ENCODE data around the gene SMIM30. TPM values are rescaled to one million over a fixed set of nuclear protein-coding genes. Genes with fewer than 3 reads are reported as not detected.

Gene SMIM30
- total and polyA plus RNA-seq, 4 donors: 9.7 to 32.9 (median 19.8) TPM

DNA sequence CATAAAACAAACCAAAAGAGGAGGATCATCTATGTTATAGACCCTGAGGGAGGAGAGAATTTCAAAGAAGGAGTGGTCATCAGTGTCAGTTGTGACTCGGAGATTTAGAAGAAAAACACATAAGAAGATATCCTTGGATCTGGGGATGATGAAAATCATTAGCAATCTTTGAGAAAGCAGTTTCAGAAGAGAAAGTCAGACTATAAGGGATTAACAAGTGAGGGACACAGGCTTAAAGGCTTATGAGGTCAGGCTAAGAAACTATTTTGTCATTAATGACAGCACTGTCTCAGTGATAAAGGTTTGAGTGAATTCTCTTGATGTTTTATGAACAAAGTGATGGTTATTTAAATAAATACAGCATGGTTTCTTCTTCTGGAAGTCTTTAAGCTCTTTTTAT, 25.6 kb downstream of the SMIM30 start:
- Histone ChIP-seq H3K4me1 (ENCODE audit: control insufficient read depth in 4 of 4, insufficient read depth in 4 of 4, low read length in 3 of 4) (no peaks in the 10 kb centered on the region), H3K36me3 (ENCODE audit: control insufficient read depth in 4 of 4, insufficient read depth in 3 of 4, low read depth in 1 of 4, low read length in 3 of 4) (no peaks in the 10 kb centered on the region), H3K4me3 (ENCODE audit: low read depth in 1 of 3, low read length in 3 of 3) (no peak overlapping the region), H3K27ac (ENCODE audit: low read depth in 1 of 2, low read length in 2 of 2) (no peak overlapping the region), H3K9ac (ENCODE audit: low read depth in 1 of 2, low read length in 2 of 2) (no peak overlapping the region), H3K9me3 (ENCODE audit: control insufficient read depth in 4 of 4, low read length in 3 of 4) (no peaks in the 10 kb centered on the region), H3K27me3 (ENCODE audit: control insufficient read depth in 4 of 4, insufficient read depth in 4 of 4, low read length in 3 of 4) (peaks cover 0 to under 1% (median 0%) of the 10 kb centered on the region in 4 donors)
- no peak for DNase-seq (ENCODE audit: low spot score)
- TF ChIP-seq HNF4G (IDR thresholded peaks at IDR 0.05): no peak
- TF ChIP-seq, protein P1, sequence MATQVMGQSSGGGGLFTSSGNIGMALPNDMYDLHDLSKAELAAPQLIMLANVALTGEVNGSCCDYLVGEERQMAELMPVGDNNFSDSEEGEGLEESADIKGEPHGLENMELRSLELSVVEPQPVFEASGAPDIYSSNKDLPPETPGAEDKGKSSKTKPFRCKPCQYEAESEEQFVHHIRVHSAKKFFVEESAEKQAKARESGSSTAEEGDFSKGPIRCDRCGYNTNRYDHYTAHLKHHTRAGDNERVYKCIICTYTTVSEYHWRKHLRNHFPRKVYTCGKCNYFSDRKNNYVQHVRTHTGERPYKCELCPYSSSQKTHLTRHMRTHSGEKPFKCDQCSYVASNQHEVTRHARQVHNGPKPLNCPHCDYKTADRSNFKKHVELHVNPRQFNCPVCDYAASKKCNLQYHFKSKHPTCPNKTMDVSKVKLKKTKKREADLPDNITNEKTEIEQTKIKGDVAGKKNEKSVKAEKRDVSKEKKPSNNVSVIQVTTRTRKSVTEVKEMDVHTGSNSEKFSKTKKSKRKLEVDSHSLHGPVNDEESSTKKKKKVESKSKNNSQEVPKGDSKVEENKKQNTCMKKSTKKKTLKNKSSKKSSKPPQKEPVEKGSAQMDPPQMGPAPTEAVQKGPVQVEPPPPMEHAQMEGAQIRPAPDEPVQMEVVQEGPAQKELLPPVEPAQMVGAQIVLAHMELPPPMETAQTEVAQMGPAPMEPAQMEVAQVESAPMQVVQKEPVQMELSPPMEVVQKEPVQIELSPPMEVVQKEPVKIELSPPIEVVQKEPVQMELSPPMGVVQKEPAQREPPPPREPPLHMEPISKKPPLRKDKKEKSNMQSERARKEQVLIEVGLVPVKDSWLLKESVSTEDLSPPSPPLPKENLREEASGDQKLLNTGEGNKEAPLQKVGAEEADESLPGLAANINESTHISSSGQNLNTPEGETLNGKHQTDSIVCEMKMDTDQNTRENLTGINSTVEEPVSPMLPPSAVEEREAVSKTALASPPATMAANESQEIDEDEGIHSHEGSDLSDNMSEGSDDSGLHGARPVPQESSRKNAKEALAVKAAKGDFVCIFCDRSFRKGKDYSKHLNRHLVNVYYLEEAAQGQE (IDR thresholded peaks at IDR 0.05): no peak
- TF ChIP-seq GABPA (IDR thresholded peaks at IDR 0.05 in 1 of 2, conservative IDR thresholded peaks at IDR 0.05 in 1 of 2): no peak
- TF ChIP-seq RAD21 (IDR thresholded peaks at IDR 0.05): no peak
- no peak for TF ChIP-seq FOXA2 (IDR thresholded peaks at IDR 0.05)
- TF ChIP-seq TAF1 (conservative IDR thresholded peaks at IDR 0.05): no peak
- TF ChIP-seq, protein P2, sequence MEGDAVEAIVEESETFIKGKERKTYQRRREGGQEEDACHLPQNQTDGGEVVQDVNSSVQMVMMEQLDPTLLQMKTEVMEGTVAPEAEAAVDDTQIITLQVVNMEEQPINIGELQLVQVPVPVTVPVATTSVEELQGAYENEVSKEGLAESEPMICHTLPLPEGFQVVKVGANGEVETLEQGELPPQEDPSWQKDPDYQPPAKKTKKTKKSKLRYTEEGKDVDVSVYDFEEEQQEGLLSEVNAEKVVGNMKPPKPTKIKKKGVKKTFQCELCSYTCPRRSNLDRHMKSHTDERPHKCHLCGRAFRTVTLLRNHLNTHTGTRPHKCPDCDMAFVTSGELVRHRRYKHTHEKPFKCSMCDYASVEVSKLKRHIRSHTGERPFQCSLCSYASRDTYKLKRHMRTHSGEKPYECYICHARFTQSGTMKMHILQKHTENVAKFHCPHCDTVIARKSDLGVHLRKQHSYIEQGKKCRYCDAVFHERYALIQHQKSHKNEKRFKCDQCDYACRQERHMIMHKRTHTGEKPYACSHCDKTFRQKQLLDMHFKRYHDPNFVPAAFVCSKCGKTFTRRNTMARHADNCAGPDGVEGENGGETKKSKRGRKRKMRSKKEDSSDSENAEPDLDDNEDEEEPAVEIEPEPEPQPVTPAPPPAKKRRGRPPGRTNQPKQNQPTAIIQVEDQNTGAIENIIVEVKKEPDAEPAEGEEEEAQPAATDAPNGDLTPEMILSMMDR (IDR thresholded peaks at IDR 0.05; ENCODE audit: low read depth, low read length, missing input control): no peak
- TF ChIP-seq JUND (IDR thresholded peaks at IDR 0.05): no peak
- TF ChIP-seq FOXA1 (IDR thresholded peaks at IDR 0.05): no peak
- no peak for TF ChIP-seq SP1 (IDR thresholded peaks at IDR 0.05)
- TF ChIP-seq YY1 (IDR thresholded peaks at IDR 0.05): no peak
- TF ChIP-seq RXRA (IDR thresholded peaks at IDR 0.05): no peak
- no peak for TF ChIP-seq EGR1 (IDR thresholded peaks at IDR 0.05; ENCODE audit: low read depth in 2 of 2)
- no peak for TF ChIP-seq NR2F2 (IDR thresholded peaks at IDR 0.05)
- TF ChIP-seq, protein P3, sequence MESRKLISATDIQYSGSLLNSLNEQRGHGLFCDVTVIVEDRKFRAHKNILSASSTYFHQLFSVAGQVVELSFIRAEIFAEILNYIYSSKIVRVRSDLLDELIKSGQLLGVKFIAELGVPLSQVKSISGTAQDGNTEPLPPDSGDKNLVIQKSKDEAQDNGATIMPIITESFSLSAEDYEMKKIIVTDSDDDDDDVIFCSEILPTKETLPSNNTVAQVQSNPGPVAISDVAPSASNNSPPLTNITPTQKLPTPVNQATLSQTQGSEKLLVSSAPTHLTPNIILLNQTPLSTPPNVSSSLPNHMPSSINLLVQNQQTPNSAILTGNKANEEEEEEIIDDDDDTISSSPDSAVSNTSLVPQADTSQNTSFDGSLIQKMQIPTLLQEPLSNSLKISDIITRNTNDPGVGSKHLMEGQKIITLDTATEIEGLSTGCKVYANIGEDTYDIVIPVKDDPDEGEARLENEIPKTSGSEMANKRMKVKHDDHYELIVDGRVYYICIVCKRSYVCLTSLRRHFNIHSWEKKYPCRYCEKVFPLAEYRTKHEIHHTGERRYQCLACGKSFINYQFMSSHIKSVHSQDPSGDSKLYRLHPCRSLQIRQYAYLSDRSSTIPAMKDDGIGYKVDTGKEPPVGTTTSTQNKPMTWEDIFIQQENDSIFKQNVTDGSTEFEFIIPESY (IDR thresholded peaks at IDR 0.05): no peak
- TF ChIP-seq HNF4A (conservative IDR thresholded peaks at IDR 0.05): no peak
- TF ChIP-seq, protein P4, sequence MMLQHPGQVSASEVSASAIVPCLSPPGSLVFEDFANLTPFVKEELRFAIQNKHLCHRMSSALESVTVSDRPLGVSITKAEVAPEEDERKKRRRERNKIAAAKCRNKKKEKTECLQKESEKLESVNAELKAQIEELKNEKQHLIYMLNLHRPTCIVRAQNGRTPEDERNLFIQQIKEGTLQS (IDR thresholded peaks at IDR 0.05): no peak
- TF ChIP-seq, protein P5, sequence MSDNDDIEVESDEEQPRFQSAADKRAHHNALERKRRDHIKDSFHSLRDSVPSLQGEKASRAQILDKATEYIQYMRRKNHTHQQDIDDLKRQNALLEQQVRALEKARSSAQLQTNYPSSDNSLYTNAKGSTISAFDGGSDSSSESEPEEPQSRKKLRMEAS (IDR thresholded peaks at IDR 0.05): no peak
- WGBS: 69% methylated on average over 1 of the region's 1 CpG
